ENCODE measurements around the gene FHOD1. TPM values are rescaled to one million over a fixed set of nuclear protein-coding genes. Genes with fewer than 3 reads are reported as not detected.

Gene FHOD1
- total and polyA plus RNA-seq, 2 of the 13 experiments (the other 11 are each of a cell fraction or from before 2014, with no cell fraction given) = 20.0 to 20.8 TPM

- in situ Hi-C loops (cut with HindIII; ENCODE audit: extremely low pct_ligation_motif_present, low pct_unique_long_range_greater_than_20kb) (no loop called here), intact Hi-C loops (cut with micrococcal nuclease; ENCODE audit: unreplicated experiment) (loop anchor here (5.0 kb wide), 1 partner anchor 41 kb away; no protein-coding TSS in a partner anchor)
- Histone ChIP-seq H3K9me3 (ENCODE audit: low read length) (no peaks in the 10 kb centered on the region), H3K79me2 (ENCODE audit: insufficient read depth, low read length) (peaks cover 17% of the 10 kb centered on the region), H3K36me3 (replicated peaks in 1 of 2; ENCODE audit: control insufficient read depth in 1 of 2, insufficient read depth in 2 of 2, low read length in 2 of 2) (peaks cover 28 to 40% of the 10 kb centered on the region in 2 experiments), H3K4me2 (ENCODE audit: low read depth, low read length) (peak overlapping the region; percentile 99), H3K9ac (ENCODE audit: insufficient read depth, low read depth, low read length) (peak overlapping the region; percentile 98), H3K27me3 (ENCODE audit: control insufficient read depth in 1 of 2, insufficient read depth in 2 of 2, low read length in 2 of 2) (peaks cover 0 to 4% of the 10 kb centered on the region in 2 experiments; a peak in 1 of 5 replicates), H3K4me3 (replicated peaks in 1 of 3; ENCODE audit: insufficient read depth in 1 of 3, low read depth in 2 of 3, low read length in 3 of 3) (peak overlapping the region; percentile 97 to 100 (median 98)), H2AFZ (ENCODE audit: low read length) (no peak overlapping the region), H3K27ac (ENCODE audit: extremely low read length, insufficient read depth, low read length) (peak overlapping the region; percentile 55), H3K4me1 (ENCODE audit: insufficient read depth, low read length) (peaks cover 34% of the 10 kb centered on the region), H4K20me1 (ENCODE audit: insufficient read depth, low read length) (no peaks in the 10 kb centered on the region; the same call in 1 of the 2 replicates)
- BruUV-seq (replicated peaks) = no TSS peak
- ATAC-seq (no peak), FAIRE-seq (no peak), DNase-seq (ENCODE audit: low spot score) (no peak)
- CTCF ChIA-PET (ENCODE audit: low intra/inter-chr PET ratio, low total read pairs) = no interaction called here
- TF ChIP-seq AGO2 (optimal IDR thresholded peaks at IDR 0.05; ENCODE audit: low read depth, low read length) (peak; percentile 30), MZF1 (CRISPR knock-in tag; IDR thresholded peaks at IDR 0.05; ENCODE audit: borderline replicate concordance) (0 out of 2 replicates have a peak, but pooled peaks have one; percentile 61), AKNA (CRISPR knock-in tag; IDR thresholded peaks at IDR 0.05; ENCODE audit: borderline replicate concordance) (no peak), PHF21A (CRISPR knock-in tag; IDR thresholded peaks at IDR 0.05) (no peak)
- POLR2A ChIA-PET = interaction anchor here (1.7 kb wide), 1 partner anchor 35 kb away, joined by 8 read pairs; no protein-coding TSS in a partner anchor
- WGBS (ENCODE audit: low lambda C conversion rate) = 91% methylated on average over 9 of the region's 9 CpGs
These were observed 19.1 kb downstream of the FHOD1 start for GRCh38 chr16:67228034-67228785.
